IPS-15b (cell line): ENCODE results near the gene EXOSC3.
"Not testable (repeated sequence)": the region's sequence is repeated elsewhere in the genome, so short reads cannot be mapped to it uniquely, and the experiment has no call there.

Experiments used
- H3K27me3 ChIP-seq: one replicate; pipeline ENCODE4 v1.6.1; 2013; ENCODE audit warnings: low read length; ENCODE audit not compliant: control insufficient read depth, insufficient read depth
- H3K36me3 ChIP-seq: one replicate; pipeline ENCODE4 v1.6.1; 2013; ENCODE audit warnings: low read length; ENCODE audit not compliant: control insufficient read depth, insufficient read depth
- H3K4me1 ChIP-seq: one replicate; pipeline ENCODE4 v1.6.1; 2013; ENCODE audit warnings: mild to moderate bottlenecking, low read length; ENCODE audit not compliant: control insufficient read depth, insufficient read depth
- H3K4me3 ChIP-seq: one replicate; pipeline ENCODE4 v1.5.1; 2013; ENCODE audit warnings: low read depth, low read length
- H3K9ac ChIP-seq: one replicate; pipeline ENCODE4 v1.6.1; 2013; ENCODE audit warnings: low read depth, mild to moderate bottlenecking, low read length
- H3K9me3 ChIP-seq: one replicate; pipeline ENCODE4 v1.6.1; 2013; ENCODE audit warnings: mild to moderate bottlenecking, low read length; ENCODE audit not compliant: control insufficient read depth, insufficient read depth

The EXOSC3 gene

GRCh38 chr9:37769306-37769705 lies 15.6 kb downstream of the EXOSC3 start:
- no peaks in the 10 kb centered on the region for H3K9me3 ChIP-seq
- no peaks in the 10 kb centered on the region for H3K4me1 ChIP-seq
- no peak overlapping the region for H3K4me3 ChIP-seq
- no peak overlapping the region for H3K9ac ChIP-seq
- H3K27me3 ChIP-seq: no peaks in the 10 kb centered on the region
- H3K36me3 ChIP-seq: no peaks in the 10 kb centered on the region

DNA sequence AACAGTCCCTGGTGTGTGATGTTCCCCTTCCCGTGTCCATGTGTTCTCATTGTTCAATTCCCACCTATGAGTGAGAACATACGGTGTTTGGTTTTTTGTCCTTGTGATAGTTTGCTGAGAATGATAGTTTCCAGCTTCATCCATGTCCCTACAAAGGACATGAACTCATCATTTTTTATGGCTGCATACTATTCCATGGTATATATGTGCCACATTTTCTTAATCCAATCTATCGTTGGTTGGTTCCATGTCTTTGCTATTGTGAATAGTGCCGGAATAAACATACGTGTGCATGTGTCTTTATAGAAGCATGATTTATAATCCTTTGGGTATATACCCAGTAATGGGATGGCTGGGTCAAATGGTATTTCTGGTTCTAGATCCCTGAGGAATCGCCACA lies 19.6 kb downstream of the EXOSC3 start:
- not testable (repeated sequence) for H3K9me3 ChIP-seq, H3K4me1 ChIP-seq, H3K9ac ChIP-seq, H3K36me3 ChIP-seq, H3K4me3 ChIP-seq, H3K27me3 ChIP-seq

GRCh38 chr9:37761511-37761910 lies 23.4 kb downstream of the EXOSC3 start:
- no peaks in the 10 kb centered on the region for H3K36me3 ChIP-seq
- no peaks in the 10 kb centered on the region for H3K27me3 ChIP-seq
- H3K4me3 ChIP-seq: no peak overlapping the region
- no peak overlapping the region for H3K9ac ChIP-seq
- H3K4me1 ChIP-seq: no peaks in the 10 kb centered on the region
- H3K9me3 ChIP-seq: no peaks in the 10 kb centered on the region

DNA sequence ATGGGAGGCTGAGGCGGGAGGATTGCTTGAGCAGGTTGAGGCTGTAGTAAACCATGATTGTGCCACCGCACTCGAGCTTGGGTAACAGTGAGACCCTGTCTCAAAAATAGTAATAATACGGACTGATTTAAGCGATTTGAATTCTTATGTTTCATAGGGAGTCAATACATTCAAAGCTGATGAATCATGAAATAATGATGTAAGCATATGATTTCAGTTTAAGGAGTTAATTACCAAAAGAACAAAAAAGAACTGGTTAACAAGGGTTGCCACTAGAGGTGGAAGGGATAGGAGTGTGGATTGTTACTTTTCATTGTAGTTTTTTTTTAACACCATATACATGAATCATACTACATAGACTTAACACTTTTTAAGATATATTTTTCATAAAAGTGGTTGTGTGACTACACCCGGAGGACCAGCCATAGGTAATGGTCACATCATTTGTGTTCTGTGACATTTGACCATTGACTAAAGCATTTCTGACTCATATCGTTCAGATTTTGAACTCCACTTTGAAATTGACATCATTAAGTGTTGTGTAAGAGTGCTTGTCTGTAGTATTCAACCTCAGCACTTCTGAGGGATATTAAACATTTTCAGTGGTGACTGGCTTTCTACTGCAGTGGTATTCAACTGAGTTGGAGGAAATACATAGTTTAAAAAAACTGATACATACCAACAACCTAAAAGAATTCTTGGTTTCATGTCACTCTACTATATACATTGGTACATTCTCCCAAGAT lies 24.3 kb downstream of the EXOSC3 start:
- Histone ChIP-seq H3K4me3 (no peak overlapping the region), H3K4me1 (no peaks in the 10 kb centered on the region), H3K9ac (no peak overlapping the region), H3K36me3 (no peaks in the 10 kb centered on the region), H3K9me3 (no peaks in the 10 kb centered on the region), H3K27me3 (no peaks in the 10 kb centered on the region)

DNA sequence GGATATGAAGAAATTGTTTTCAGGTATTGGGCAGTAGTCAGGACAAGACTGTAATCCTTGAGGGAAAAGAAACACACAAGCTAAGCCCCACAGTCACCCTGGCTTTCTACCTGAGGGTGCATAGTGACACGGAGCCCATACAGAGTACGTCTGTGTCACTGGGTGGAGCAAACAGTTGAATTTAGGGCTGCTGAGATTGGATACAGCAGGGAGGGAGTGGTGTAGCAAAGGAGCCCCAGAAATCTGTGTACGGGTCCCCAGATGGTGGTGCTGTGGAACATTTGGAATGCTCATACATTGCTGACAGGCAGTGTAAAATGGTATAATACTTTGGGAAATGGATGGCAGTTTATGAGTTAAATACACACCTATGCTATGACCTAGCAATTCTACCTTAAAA lies 26.1 kb downstream of the EXOSC3 start:
- no peaks in the 10 kb centered on the region for H3K27me3 ChIP-seq
- peaks cover 3% of the 10 kb centered on the region for H3K4me1 ChIP-seq
- no peaks in the 10 kb centered on the region for H3K9me3 ChIP-seq
- no peaks in the 10 kb centered on the region for H3K36me3 ChIP-seq
- H3K9ac ChIP-seq: no peak overlapping the region
- no peak overlapping the region for H3K4me3 ChIP-seq

- H3K9me3 ChIP-seq: peaks cover 3% of the 10 kb centered on the region
- H3K36me3 ChIP-seq: no peaks in the 10 kb centered on the region
- H3K4me1 ChIP-seq: peaks cover 3% of the 10 kb centered on the region
- H3K4me3 ChIP-seq: peak within 1 kb of the TSS; percentile 95
- H3K9ac ChIP-seq: peak within 1 kb of the TSS; percentile 81
- no peaks in the 10 kb centered on the region for H3K27me3 ChIP-seq
These were observed 31.2 kb downstream of the EXOSC3 start, which contains the start of gene TRMT10B for GRCh38 chr9:37753489-37754190. Gene TRMT10B (plus strand): TSS chr9:37753805. CDS start chr9:37761932, 8,127 bp downstream.

DNA sequence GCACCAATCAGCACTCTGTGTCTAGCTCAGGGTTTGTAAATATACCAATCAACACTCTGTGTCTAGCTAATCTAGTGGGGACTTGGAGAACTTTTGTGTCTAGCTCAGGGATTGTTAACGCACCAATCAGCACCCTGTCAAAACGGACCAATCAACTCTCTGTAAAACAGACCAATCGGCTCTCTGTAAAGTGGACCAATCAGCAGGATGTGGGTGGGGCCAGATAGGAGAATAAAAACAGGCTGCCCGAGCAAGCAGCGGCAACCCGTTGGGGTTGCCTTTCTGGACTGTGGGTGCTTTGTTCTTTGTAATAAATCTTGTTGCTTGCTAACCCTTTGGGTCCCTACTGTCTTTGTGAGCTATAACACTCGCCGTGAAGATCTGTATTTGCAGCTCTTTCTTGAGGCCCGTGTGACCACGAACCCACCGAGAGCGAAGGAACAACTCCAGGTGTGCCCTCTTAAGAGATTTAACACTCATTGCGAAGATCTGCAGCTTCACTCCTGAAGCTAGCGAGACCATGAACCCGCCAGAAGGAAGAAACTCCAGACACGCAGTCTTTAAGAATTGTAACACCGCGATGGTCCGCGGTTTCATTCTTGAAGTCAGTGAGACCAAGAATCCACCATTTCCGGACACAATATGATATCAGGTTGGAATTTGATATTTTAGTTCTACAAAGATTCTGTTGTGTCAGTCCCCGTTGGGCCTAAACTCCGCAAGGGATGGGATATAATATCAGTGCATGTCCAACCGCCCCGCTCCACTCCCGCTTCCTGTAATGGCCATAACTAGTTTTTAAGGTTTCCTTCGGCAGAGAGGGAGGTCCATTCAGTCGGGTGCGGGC lies 32.0 kb downstream of the EXOSC3 start:
- Histone ChIP-seq H3K36me3 (no peaks in the 10 kb centered on the region), H3K4me3 (peak overlapping the region; percentile 37), H3K9me3 (peaks cover 3% of the 10 kb centered on the region), H3K4me1 (peaks cover 3% of the 10 kb centered on the region), H3K27me3 (no peaks in the 10 kb centered on the region), H3K9ac (no peak overlapping the region)

DNA sequence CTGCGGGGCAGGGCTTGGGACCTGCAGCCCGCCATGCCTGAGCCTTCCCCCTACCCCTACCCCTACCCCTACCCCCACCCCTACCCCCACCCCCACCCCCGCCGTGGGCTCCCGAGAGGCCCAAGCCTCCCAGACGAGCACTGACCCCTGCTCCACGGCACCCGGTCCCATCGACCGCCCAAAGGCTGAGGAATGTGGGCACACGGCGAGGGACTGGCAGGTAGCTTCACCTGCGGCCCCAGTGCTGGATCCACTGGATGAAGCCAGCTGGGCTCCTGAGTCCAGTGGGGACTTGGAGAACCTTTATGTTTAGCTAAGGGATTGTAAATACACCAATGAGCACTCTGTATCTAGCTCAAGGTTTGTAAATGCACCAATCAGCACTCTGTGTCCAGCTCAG lies 32.8 kb downstream of the EXOSC3 start:
- H3K9me3 ChIP-seq, H3K27me3 ChIP-seq, H3K9ac ChIP-seq, H3K4me1 ChIP-seq, H3K36me3 ChIP-seq, H3K4me3 ChIP-seq: not testable (repeated sequence)

DNA sequence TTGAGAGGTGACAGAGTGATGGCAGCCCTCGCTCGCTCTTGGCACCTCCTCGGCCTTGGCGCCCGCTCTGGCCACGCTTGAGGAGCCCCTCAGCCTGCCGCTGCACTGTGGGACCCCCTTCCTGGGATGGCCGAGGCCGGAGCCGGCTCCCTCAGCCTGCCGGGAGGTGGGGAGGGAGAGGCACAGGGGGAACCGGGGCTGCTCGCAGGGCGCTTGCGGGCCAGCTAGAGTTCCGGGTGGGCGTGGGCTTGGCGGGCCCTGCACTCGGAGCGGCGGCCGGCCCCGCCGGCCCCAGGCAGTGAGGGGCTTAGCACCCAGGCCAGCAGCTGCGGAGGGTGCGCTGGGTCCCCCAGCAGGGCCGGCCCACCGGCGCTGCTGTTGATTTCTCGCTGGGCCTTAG lies 33.2 kb downstream of the EXOSC3 start:
- H3K4me1 ChIP-seq, H3K9me3 ChIP-seq: not testable (repeated sequence)

GRCh38 chr9:37751186-37751585 lies 33.7 kb downstream of the EXOSC3 start:
- H3K27me3 ChIP-seq: no peaks in the 10 kb centered on the region

More for the DNA sequence above, 33.2 kb downstream of the EXOSC3 start:
- H3K9ac ChIP-seq, H3K4me3 ChIP-seq, H3K27me3 ChIP-seq, H3K36me3 ChIP-seq: not testable (repeated sequence)

GRCh38 chr9:37749129-37749528 lies 35.7 kb downstream of the EXOSC3 start:
- Histone ChIP-seq H3K4me3 (no peak overlapping the region), H3K4me1 (no peaks in the 10 kb centered on the region)

More at GRCh38 chr9:37751186-37751585, 33.7 kb downstream of the EXOSC3 start:
- Histone ChIP-seq H3K9me3 (peaks cover 3% of the 10 kb centered on the region), H3K36me3 (no peaks in the 10 kb centered on the region), H3K4me3 (no peak overlapping the region), H3K9ac (no peak overlapping the region), H3K4me1 (peaks cover 3% of the 10 kb centered on the region)

More at GRCh38 chr9:37749129-37749528, 35.7 kb downstream of the EXOSC3 start:
- no peak overlapping the region for H3K9ac ChIP-seq
- H3K36me3 ChIP-seq: no peaks in the 10 kb centered on the region
- no peaks in the 10 kb centered on the region for H3K27me3 ChIP-seq
- H3K9me3 ChIP-seq: peaks cover 3% of the 10 kb centered on the region
